ENCODE data around the gene LAX1.
"Not testable (repeated sequence)": the region's sequence is repeated elsewhere in the genome, so short reads cannot be mapped to it uniquely, and the experiment has no call there.

LAX1 gene

GRCh38 chr1:203769505-203770343, 4.7 kb downstream of the LAX1 start:
- peak; percentile 90 for DNase-seq

DNA sequence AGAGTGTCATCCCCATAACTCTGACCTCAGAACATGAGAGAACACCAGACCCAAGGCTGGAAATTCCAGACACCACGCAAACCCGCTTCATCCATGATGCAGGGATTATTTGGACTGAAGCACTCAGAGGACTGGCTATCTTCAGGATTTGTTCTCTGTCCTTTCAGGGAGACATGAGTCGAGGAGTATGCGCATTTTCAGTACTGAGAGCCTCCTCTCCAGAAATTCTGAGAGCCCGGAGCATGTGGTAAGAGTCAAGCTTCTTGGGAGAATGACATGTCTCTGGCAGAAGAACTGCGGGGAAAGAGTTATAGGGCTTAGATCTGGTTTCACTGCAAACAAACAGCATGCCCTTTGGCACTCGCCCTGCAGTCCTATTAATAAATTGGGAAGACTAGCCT, 6.9 kb downstream of the LAX1 start:
- no peak for DNase-seq

- DNase-seq: no peak
Observed at GRCh38 chr1:203772836-203773235, 7.9 kb downstream of the LAX1 start.

DNA sequence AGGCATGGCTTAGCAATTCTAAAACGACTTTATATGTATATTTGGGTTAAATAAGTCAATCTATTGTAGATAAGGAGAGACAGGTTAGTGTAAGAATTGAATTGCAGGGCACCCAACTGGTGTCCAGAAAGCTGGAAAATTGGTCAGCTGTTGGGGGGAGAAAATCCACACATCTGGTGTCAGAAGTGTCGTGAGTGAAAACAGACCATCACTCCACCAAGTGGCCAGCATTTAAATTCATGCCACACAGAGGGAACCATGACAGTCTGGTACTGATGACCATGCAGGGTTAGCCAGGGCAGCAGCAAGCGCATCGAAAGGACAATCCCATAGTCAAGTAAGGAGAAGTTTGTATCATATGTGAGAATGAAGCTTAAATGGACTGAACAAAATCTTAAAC, 11.7 kb downstream of the LAX1 start:
- no peak for DNase-seq

- DNase-seq: no peak
Observed at GRCh38 chr1:203777596-203777995, 12.6 kb downstream of the LAX1 start.

DNA sequence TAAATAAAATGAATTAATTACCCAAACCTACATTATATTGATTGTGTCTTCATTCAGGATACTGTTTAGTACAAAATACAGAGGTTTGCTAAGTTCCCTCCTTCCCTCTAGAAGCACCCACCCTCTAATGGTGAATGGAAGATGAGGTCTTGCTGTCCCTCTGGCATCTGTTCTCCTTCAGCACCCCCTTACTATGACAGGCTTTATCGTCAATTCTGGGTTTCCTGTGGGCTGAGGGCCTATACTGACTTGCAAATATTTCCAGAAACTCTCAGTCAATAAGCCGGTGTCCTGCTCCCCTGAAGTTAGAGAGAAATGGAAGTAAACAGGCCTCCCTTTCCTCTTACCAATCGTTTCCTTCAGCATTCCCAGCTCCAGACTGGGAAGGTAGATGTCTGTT, 13.2 kb downstream of the LAX1 start:
- DNase-seq: no peak

- no peak for DNase-seq
Observed at GRCh38 chr1:203778789-203779188, 13.8 kb downstream of the LAX1 start.

DNA sequence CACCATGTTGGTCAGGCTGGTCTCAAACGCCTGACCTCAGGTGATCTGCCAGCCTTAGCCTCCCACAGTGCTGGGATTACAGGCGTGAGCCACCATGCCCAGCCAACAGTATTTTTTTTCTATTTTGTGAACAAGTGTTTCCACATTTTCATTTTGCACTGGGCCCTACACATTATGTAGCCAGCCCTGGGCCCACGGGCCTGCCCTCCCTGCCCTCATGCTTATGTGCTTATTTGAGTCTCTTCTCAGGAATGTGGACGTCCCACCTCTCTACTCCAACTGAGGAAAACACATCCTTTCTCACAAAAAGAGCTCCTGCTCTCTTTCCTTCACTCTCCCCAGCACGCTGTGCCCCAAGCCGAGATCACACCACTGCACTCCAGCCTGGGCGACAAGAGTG, 17.0 kb downstream of the LAX1 start:
- no peak for DNase-seq

- DNase-seq: no peak
Observed at GRCh38 chr1:203789966-203790365, 25.0 kb downstream of the LAX1 start.

DNA sequence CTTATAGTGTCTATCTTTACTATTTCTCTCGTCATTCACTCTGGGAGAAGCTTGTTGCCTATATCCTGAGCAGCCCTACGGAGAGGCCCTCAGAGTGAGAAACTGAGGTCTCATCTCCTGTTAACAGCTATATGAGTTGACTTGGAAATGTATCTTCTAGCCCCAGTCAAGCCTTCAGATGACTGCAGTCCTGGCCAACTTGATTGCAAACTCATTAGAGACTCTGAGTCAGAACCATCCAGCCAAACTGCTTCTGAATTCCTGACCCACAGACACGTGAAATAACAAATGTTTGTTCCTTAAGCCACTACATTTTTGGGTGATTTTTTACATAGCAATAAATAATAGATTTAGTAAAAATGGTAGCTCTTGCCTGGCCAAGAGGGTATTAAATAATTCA, 26.5 kb downstream of the LAX1 start:
- no peak for DNase-seq

DNA sequence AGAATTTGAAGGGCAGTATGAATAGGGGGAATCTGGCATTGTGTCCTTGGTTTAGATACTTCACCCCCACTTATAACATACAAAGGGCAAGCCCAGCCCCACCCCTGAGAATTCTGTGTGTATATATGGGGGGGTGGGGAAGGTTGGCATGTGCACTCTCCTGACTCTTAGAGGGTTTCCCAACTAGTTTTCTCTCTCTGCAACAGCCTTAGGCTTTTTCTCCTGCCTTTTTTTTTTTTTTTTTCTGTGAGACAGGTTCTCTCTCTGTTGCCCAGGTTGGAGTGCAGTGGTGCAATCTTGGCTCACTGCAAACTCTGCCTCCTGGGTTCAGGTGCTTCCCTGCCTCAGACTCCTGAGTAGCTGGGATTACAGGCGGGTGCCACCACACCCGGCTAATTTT, 27.5 kb downstream of the LAX1 start:
- DNase-seq: no peak

- DNase-seq: not testable (repeated sequence)
Observed at GRCh38 chr1:203793561-203793960, 28.6 kb downstream of the LAX1 start.

GRCh38 chr1:203794764-203795440, 29.9 kb downstream of the LAX1 start:
- no peak for DNase-seq

GRCh38 chr1:203795441-203796235, 30.7 kb downstream of the LAX1 start, which contains the start of the genes ZBED6 and ZC3H11A:
Gene ZBED6, plus strand, starts transcription at chr1:203795623. Its CDS starts 1,900 bp downstream, at chr1:203797523.
Gene ZC3H11A, plus strand, starts transcription at chr1:203795623. Its CDS starts 21,448 bp downstream, at chr1:203817071.
- peak; percentile 100 for DNase-seq

- DNase-seq: peak; percentile 75
Observed at GRCh38 chr1:203796236-203796605, 31.2 kb downstream of the LAX1 start.

- no peak for DNase-seq
Observed at GRCh38 chr1:203797216-203797615, 32.2 kb downstream of the LAX1 start.

- DNase-seq: no peak
Observed at GRCh38 chr1:203797948-203798655, 33.1 kb downstream of the LAX1 start.

DNA sequence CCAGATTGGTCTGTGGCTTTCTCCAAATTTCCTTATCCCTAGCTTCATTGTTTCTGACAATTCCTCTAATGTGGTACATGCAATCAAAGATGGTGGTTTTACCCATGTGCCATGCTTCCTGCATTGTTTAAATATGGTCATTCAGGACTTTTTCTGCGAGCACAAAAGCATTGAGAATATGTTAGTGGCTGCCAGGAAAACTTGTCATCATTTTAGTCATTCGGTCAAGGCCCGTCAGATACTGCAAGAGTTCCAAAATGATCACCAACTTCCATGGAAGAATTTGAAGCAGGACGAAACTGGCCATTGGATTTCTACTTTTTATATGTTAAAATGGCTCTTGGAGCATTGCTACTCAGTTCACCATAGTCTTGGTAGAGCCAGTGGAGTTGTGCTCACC, 34.2 kb downstream of the LAX1 start:
- no peak for DNase-seq

GRCh38 chr1:203799971-203800370, 35.0 kb downstream of the LAX1 start:
- no peak for DNase-seq

- no peak for DNase-seq
Observed at GRCh38 chr1:203805689-203806088, 40.7 kb downstream of the LAX1 start.

- DNase-seq: no peak
Observed at GRCh38 chr1:203807196-203807595, 42.2 kb downstream of the LAX1 start.

- no peak for DNase-seq
Observed at GRCh38 chr1:203813581-203814341, 48.8 kb downstream of the LAX1 start.
